HT1080 (cell line): Measurements from ENCODE around the gene C19orf53. TPM values are rescaled to one million over a fixed set of nuclear protein-coding genes. Genes with fewer than 3 reads are reported as not detected.
"Not testable (repeated sequence)": the region's sequence is repeated elsewhere in the genome, so short reads cannot be mapped to it uniquely, and the experiment has no call there.

Experiments
- DNase-seq: peaks from one replicate; pipeline ENCODE4 v3.0.0-alpha.2; 2015; ENCODE audit warnings: low read depth
- total RNA-seq: library from RNA; depleted of rRNA; stranded (reverse); fragments of >200 nt; shearing (Covaris generic); gene quantifications from 2 replicates; pipeline ENCODE4 v1.2.3, GENCODE V29; 2014

C19orf53 gene
- total RNA-seq, 1 experiment from 2014 or later, result 486 TPM

DNA sequence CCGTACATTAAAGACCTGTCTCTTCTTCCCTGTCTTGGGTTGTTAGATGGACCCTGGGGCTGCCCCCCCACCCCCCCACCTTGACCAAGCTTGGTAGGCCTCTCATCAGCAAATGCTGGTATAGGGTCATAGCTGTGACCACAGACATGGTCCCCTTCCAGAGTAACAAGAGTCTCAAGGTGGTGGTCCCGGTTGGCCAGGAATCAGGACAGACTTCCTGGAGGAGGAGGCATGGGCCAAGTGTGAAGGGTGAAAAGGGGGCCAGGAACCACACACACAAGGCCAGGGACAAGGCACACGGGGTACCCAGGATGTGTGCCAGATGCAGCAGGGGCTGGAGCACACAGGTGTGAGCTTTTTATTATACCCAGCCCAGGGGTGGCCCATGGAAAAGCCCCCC is 11.0 kb upstream of the C19orf53 start:
- no peak for DNase-seq

DNA sequence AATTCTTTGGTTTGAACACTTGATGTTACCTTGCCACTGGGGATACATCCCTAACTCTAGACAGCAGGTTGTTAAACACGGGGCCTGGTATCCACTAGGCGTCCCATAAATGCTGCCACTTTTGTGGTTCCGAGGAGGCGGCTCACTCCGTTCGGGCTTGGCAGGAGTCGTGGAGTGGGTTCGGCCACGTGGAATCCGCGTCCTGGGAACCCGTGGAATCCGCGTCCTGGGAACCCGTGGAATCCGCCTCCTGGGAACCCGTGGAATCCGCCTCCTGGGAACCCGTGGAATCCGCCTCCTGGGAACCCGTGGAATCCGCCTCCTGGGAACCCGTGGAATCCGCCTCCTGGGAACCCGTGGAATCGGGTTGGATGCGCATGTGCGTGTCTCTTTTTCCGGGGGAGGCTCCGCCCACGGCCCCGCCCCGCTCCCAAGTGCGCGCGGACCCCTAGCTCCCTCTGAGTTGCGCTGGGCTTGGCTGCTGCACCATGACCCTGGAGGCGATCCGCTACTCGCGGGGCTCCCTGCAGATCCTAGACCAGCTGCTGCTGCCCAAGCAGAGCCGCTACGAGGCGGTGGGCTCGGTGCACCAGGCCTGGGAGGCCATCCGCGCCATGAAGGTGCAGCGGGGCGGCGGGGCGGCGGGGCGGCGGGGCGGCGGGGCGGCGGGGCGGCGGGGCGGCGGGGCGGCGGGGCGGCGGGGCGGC is 10.0 kb upstream of the C19orf53 start, which contains the start of gene MRI1:
MRI1 (plus strand) TSS at position 422 of the 707 bp plus-strand sequence; CDS start at position 489, 67 bp downstream.
- peak; percentile 70 for DNase-seq

DNA sequence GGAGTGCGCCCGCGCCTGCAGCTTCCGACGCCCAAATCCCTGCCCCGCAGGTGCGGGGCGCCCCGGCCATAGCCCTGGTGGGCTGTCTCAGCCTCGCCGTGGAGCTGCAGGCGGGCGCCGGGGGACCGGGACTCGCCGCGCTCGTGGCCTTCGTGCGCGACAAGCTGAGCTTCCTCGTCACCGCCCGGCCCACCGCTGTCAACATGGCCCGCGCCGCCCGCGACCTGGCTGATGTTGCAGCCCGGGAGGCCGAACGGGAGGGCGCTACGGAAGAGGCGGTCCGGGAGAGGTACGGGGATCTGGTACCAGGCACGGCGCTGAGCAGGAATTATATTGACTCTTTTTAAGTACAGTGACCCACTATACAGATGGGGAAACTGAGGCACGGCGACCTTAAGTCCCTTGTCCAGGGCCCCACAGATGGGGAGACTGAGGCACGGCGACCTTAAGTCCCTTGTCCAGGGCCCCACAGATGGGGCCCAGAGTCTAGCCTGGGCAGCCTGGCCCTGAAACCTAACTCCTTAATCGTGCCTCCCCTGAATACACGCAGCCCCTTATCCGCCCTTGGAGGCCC is 9.3 kb upstream of the C19orf53 start:
- no peak for DNase-seq

DNA sequence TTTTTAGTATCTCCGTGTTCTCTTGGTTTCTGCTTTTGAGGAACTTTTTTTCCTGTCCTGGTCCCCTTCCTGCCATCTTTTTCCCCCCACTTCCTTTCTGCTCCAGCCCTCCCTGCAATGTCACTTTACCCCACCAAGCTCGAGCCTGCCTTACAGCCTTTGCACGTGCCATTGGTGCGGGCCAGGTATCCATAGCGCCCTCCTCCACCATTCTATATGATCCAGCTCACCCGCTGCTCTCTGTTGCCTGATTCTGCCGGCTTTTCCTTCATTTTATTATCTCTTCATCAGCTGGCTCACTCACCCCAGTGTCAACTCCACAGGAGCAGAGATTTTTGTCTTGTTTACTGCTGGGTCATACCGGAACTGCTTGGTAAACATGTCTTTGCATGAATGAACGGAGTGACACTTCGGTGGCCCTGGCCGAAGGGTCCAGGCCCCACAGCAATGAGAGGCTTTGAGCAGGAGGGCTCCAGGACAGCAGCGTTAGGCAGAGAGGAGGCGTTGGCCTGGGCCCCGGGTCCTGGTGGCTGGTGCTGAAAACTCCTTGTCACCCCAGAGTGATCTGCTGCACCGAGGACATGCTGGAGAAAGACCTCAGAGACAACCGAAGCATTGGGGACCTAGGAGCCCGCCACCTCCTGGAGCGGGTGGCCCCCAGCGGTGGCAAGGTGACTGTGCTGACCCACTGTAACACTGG is 8.7 kb upstream of the C19orf53 start:
- DNase-seq, result no peak

DNA sequence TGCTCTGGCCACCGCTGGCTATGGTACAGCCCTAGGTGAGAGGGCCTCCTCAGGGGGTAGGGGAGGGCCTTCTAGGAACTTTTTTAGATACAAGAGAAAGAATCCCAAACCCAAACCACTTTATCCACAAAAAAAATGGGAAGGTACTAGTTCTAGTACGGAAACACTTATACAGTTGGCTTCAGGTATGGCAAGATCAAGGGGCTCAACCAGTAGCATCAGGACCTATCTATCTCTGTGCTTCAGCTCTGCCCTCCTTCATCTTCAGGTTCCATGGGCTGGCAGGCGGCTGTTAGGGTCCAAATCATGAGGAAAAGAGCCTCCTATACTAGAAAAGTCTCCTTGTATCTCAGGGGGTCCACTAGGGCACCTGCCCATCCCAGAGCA is 8.2 kb upstream of the C19orf53 start:
- no peak for DNase-seq

DNA sequence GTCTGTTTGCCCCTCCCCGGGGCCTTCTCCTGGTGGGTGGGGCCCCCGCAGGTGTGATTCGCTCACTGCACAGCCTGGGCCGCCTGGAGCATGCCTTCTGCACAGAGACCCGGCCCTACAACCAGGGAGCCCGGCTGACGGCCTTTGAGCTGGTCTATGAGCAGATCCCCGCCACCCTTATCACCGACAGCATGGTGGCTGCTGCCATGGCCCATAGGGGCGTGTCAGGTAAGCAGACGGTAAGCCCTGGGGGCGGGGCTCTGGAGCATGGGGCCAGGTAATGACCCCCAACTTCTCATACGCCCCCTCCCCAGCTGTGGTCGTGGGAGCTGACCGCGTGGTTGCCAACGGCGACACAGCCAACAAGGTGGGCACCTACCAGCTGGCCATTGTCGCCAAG is 5.7 kb upstream of the C19orf53 start:
- DNase-seq, result no peak

DNA sequence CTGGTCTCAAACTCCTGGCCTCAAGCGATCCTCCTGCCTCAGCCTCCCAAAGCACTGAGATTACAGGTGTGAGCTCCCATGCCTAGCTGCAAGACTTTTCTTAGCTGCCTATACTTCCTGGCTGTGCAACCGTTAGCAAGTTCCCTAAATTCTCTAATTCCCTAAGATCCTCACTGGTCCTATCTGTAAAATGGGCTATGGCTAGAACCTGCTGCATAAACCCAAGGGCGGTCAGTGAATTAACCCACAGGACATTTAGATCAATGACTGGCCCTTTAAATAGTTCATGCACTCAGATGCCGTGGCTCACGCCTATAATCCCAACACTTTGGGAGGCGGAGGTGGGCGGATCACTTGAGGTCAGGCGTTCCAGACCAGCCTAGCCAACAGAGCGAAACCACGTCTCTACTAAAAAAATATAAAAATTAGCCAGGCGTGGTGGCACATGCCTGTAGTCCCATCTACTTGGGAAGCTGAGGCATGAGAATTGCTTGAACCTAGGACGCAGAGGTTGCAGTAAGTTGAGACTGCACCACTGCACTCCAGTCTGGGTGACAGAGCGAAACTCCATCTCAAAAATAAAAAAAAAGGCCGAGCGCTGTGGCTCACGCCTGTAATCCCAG is 4.1 kb upstream of the C19orf53 start:
- no peak for DNase-seq

DNA sequence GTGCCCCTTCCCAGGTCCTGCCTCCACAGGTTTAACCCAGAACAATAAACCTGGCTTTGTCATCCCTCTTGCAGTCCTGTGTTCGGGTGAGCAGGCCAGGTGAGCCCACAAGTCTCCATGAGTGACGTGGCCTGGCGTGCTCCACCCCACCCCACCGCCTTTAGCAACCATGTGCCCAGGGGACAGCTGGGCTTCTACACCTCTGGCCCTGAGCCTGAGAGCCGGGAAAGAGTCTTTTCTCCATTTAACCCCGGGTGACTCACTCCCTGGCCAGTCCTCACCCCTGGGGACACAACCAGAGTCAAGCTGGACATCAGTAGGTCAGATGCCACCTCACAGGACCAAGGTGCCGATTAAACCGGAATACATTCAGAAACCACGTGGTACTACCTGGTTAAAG is 4.1 kb downstream of the C19orf53 start:
- no peak for DNase-seq

DNA sequence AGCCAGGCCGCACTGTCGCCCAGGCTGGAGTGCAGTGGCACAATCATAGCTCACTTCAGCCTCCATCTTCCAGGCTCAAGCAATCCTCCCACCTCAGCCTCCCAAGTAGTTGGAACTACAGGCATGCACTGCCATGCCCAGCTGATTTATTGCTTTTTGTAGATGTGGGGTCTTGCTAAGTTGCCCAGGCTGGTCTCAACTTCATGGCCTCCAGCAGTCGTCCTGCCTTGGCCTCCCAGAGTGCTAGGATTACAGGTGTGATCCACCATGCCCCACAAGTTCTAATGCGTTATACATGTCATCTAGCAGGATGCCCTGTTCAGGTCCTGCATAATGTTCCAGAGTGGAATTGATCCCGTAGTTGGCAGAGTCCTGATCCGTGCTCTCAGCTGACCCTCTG is 4.6 kb downstream of the C19orf53 start:
- DNase-seq, result no peak

DNA sequence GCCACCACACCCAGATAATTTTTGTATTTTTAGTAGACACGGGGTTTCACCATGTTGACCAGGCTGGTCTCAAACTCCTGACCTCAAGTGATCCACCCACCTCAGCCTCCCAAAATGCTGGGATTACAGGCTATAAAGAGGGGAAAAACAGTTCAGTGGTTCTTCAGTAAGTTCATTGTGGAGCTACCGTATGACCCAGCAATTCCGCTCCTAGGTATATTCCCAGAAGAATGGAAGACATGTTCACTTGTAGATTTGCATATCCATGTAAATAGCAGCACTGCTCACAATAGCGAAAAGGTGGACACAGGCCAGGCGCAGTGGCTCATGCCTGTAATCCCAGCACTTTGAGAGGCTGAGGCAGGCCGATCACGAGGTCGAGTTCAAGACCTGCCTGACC is 5.5 kb downstream of the C19orf53 start:
- not testable (repeated sequence) for DNase-seq

DNA sequence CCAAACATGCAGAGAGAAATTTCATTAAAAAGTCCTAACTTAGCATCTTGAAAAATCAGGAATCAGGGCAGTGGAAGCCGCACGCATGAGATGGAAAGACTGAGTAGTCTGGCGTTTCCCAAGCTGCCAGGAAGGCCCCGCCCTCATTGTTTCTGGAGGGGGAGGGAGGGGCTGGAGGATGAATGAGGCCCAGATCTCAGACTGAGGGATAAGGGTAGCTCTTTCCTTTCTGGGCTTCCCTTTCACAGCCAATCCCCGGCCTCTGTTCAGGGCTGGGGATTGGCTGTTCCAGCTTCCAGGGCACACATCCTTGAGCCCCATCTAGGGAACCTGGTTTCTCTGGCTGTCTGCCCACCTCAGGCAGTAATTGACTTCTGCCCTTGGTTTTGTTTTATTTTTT is 7.3 kb downstream of the C19orf53 start:
- DNase-seq, result peak; percentile 66

DNA sequence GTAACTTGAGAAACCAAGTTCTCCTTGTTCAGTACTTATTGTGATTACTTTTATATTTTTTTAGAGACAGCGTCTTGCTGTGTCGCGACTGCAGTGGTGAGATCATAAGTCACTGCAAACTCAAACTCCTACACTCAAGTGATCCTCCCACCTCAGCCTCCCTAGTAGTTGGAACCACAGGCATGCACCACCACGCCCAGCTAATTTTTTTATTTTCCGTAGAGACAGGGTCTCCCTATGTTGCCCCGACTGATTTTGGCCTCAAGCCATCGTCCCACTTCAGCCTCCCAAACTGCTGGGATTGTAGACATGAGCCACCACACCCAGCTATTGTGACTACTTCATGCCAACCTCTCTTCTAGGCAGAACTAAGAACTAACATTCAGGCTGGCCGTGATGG is 8.3 kb downstream of the C19orf53 start:
- DNase-seq, result no peak

DNA sequence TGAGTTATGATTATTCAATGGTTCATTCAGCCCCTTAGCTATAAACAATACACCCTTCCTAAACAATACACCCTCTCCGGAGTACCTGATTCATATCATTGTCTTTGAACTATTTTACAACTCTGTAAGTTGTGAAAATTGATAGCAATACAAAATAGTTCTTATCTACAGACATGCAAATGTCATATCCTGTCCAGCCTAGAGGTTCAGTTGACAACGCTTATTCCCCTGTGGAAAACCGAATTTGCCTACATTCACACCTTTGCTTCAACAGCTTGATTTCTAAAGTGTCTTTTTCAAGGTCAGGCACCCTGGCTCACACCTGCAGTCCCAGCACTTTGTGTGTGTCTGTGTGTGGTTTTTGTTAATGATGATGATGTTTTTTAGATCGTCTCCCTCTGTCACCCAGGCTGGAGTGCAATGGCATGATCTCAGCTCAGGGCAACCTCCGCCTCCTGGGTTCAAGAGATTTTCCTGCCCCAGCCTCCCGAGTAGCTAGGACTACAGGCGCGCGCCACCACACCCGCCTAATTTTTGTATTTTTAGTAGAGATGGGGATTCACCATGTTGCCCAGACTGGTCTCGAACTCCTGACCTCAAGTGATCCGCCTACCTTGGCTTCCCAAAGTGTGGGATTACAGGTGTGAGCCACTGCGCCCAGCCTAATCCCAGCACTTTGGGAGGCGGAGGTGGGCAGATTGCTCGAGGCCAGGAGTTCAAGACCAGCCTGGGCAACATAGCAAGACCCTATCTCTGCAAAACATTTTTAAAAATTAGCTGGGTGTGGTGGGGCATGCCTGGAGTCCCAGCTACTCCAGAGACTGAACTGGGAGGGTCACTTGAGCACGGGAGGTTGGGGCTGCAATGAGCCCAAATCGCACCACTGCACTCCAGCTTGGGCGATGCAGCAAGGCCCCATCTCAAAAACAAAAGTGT is 9.6 kb downstream of the C19orf53 start:
- no peak for DNase-seq

DNA sequence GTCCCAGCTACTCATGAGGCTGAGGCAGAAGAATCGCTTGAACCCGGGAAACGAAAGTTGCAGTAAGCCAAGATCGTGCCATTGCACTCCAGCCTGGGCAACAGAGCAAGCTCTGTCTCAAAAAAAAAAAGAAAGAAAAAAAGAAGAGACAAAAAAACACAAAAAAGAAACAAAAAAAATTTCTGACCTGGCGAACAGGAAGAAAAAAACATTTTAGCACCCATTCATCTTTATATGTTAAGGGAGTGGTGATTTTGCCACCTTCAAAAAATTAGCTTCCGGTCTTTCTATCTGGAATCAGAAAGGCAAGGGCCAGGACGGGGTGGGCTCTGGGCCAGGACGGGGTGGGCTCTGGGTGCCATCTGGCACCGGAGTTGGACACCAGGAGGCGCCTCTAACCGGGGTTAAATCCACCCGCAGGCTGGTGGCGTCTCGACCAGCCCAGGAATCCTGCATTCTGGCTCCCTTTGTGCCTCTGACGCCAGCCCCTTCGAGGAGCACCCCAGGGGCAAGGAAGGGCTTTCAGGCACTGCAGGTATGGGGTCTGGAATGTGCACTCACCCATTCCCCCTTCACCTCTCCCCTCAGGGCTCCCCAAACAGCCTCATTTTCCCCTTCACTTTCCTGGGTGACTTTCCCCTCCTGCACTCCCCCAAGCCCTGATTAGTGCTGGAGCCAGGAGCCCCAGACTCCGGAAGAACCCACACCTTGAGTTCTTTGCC is 10.6 kb downstream of the C19orf53 start:
- peak; percentile 61 for DNase-seq

DNA sequence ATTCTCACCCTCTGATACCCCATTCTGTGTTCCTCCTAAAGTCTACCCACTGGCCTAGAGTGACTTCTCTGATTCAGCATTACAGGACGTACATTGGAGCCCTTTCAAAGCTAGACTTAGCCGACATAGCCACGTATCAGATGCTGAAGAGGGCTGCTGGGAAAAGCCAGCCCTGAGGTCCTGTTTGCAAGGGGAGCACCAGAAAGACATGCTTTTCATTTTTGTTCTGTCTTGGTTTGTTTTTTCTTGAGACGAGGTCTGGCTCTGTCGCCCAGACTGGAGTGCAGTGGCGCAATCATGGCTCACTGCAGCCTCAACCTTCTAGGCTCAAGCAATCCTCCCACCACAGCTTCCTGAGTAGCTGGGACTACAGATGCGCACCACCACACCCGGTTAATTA is 14.7 kb downstream of the C19orf53 start:
- DNase-seq, result no peak

DNA sequence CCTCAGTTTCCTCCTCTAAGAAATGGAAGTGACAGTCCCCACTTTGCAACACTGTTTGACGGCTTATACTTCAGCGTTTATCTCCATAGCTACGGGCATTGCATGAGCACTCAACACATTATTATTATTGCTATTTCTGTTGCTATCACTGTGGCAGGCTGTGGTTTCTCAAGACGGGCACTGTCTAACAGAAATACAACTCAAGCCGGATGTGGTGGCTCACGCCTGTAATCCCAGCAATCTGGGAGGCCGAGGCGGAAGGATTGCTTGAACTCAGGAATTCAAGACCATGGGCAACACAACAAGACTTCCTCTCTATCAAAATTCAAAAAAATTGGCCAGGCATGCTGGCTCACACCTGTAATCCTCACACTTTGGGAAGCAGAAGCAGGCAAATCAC is 16.1 kb downstream of the C19orf53 start:
- peak; percentile 70 for DNase-seq

DNA sequence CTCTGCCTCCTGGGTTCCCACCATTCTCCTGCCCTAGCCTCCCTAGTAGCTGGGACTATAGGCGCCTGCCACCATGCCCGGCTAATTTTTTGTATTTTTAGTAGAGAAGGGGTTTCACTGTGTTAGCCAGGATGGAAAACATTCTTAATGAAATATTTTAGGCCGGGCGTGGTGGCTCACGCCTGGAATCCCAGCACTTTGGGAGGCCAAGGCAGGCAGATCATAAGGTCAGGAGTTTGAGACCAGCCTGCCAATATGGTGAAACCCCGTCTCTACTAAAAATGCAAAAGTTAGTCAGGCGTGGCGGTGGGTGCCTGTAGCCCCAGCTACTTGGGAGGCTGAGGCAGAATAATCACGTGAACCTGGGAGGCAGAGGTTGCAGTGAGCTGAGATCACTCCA is 19.1 kb downstream of the C19orf53 start:
- DNase-seq, result not testable (repeated sequence)

DNA sequence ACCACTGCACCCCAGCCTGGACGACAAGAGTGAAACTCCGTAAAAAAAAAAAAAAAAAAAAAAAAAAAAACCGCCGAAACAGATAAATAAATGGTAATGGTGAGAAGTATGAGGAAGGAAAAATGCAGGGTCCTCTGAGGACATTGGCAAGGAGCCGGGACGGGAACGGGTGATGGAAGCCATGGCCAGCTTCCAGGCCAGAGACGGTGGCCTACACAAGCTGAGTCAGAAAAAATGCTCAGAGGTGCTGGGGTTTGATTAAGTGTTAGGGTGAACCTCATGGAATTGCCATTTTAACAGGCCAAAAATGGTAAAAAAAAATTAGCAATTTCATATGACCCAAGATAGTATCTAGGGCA is 20.1 kb downstream of the C19orf53 start:
- DNase-seq, result peak; percentile 84

DNA sequence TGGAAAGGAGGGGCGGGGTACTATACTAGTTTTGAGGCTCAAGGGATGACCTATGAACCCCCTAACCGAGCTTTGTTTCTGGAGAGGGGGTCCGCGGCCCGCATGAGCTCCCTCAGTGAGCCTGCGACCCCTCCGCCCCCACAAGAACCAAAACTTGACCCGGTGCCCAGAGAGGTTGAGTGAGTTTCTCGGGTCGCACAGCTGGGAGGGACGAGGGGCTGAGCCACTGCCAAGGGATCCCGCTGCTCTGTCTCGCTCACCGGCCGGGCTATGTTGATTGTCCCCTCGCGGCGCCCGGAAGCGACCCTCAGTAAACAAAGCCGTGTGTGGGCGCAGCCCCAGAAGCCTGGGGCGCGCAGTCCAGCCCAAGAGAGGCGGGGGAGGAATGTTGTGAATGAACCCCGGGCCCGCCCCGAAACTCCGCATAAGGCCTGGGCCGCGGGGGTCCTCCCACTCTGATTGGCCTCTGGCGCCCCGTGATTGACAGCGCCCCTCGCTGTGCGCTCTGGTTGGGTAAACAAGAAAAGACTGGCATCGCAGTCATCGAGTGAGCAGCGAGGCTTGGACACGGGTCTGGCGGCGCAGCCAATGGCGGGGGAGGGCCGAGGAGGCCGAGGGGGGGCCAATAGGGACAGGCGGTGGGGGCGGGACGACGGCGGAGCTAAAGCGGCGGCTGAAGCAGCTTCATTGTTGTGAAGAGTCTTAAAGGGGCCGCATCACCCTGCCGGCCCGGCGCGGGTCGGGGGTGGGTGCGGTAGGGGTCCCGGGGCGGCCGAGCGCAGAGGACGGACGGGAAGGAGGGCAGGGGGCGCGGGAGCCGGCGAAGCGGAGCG is 20.7 kb downstream of the C19orf53 start, which contains the start of gene ZSWIM4:
ZSWIM4 (plus strand) TSS at position 687 of the 833 bp plus-strand sequence. CDS start 206 bp downstream, outside the sequence.
- peak; percentile 98 for DNase-seq
